ENCODE results near the gene MAP2K7. TPM values are rescaled to one million over a fixed set of nuclear protein-coding genes. Genes with fewer than 3 reads are reported as not detected.
A peak's percentile ranks its signal among the peaks of the same experiment; 100 is the strongest.

The MAP2K7 gene
- total RNA-seq, 1 experiment from 2014 or later: 46.1 TPM

DNA sequence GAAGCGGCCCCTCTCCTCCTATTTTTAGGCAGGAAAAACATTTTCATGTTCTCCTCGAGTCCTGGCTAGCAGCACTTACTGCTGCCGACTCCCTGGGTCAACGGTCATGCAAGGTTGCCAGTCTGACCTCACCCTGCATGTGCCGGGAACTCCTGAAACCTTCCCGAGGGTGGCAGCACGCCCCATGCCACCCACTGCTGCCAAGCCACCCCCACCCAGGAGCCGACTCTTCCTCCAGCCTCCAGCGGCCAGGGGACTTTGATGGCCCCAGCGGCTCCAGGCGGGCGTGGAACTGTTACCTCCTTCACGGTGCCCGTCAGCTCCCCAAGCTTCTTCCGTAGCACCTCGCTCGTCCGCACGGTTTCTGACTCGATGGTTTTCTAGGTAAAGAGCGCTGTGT is 31.1 kb downstream of the MAP2K7 start:
- Histone ChIP-seq H3K9me3 (ENCODE audit: low read depth, low read length, poor library complexity, severe bottlenecking) (no peaks in the 10 kb centered on the region), H3K27ac (ENCODE audit: low read depth, low read length, poor library complexity, severe bottlenecking) (no peak overlapping the region), H3K27me3 (replicated peaks; ENCODE audit: insufficient read depth, low read depth, low read length, poor library complexity) (no peaks in the 10 kb centered on the region), H3K4me3 (ENCODE audit: low read depth, low read length, poor library complexity, severe bottlenecking) (no peak overlapping the region), H3K36me3 (ENCODE audit: insufficient read depth, low read length, poor library complexity, severe bottlenecking) (peaks cover 83% of the 10 kb centered on the region), H3K4me1 (ENCODE audit: insufficient read depth, low read length, poor library complexity, severe bottlenecking) (no peaks in the 10 kb centered on the region)
- BruUV-seq (replicated peaks): no TSS peak
- CTCF ChIA-PET: no interaction called here
- no peak for DNase-seq (ENCODE audit: low spot score)
- TF ChIP-seq CTCF (conservative IDR thresholded peaks at IDR 0.05; ENCODE audit: low read depth, low read length) (no peak), EZH2 (IDR thresholded peaks at IDR 0.05; ENCODE audit: borderline replicate concordance, low read depth, low read length, poor library complexity, severe bottlenecking) (no peak)
- intact Hi-C loops (cut with micrococcal nuclease; ENCODE audit: unreplicated experiment): no loop called here
- POLR2A ChIA-PET (ENCODE audit: low non-redundant PET): no interaction called here

- Histone ChIP-seq H3K9me3 (ENCODE audit: low read depth, low read length, poor library complexity, severe bottlenecking) (no peaks in the 10 kb centered on the region), H3K27ac (ENCODE audit: low read depth, low read length, poor library complexity, severe bottlenecking) (no peak overlapping the region), H3K4me1 (ENCODE audit: insufficient read depth, low read length, poor library complexity, severe bottlenecking) (peaks cover 3% of the 10 kb centered on the region), H3K4me3 (ENCODE audit: low read depth, low read length, poor library complexity, severe bottlenecking) (no peak overlapping the region), H3K27me3 (replicated peaks; ENCODE audit: insufficient read depth, low read depth, low read length, poor library complexity) (no peaks in the 10 kb centered on the region), H3K36me3 (ENCODE audit: insufficient read depth, low read length, poor library complexity, severe bottlenecking) (peaks cover 41% of the 10 kb centered on the region)
- ChIA-PET POLR2A (ENCODE audit: low non-redundant PET) (no interaction called here), CTCF (no interaction called here)
- intact Hi-C loops (cut with micrococcal nuclease; ENCODE audit: unreplicated experiment): loop anchor here (5.0 kb wide), 1 partner anchor 61 kb away; no protein-coding TSS in a partner anchor
- BruUV-seq (replicated peaks): no TSS peak
- no peak for TF ChIP-seq EZH2 (IDR thresholded peaks at IDR 0.05; ENCODE audit: borderline replicate concordance, low read depth, low read length, poor library complexity, severe bottlenecking)
- TF ChIP-seq CTCF (conservative IDR thresholded peaks at IDR 0.05; ENCODE audit: low read depth, low read length): no peak
- no peak for DNase-seq (ENCODE audit: low spot score)
Measured at GRCh38 chr19:7940841-7941240, 37.2 kb downstream of the MAP2K7 start.

GRCh38 chr19:7941895-7942596 is 38.4 kb downstream of the MAP2K7 start:
- POLR2A ChIA-PET (ENCODE audit: low non-redundant PET): no interaction called here
- TSS peak; percentile 36 for BruUV-seq (replicated peaks)

More at GRCh38 chr19:7941895-7942596, 38.4 kb downstream of the MAP2K7 start:
- Histone ChIP-seq H3K27me3 (replicated peaks; ENCODE audit: insufficient read depth, low read depth, low read length, poor library complexity) (no peaks in the 10 kb centered on the region), H3K4me1 (ENCODE audit: insufficient read depth, low read length, poor library complexity, severe bottlenecking) (peaks cover 3% of the 10 kb centered on the region), H3K4me3 (ENCODE audit: low read depth, low read length, poor library complexity, severe bottlenecking) (peak overlapping the region; percentile 94), H3K36me3 (ENCODE audit: insufficient read depth, low read length, poor library complexity, severe bottlenecking) (peaks cover 32% of the 10 kb centered on the region), H3K9me3 (ENCODE audit: low read depth, low read length, poor library complexity, severe bottlenecking) (no peaks in the 10 kb centered on the region), H3K27ac (ENCODE audit: low read depth, low read length, poor library complexity, severe bottlenecking) (peak overlapping the region; percentile 99)
- intact Hi-C loops (cut with micrococcal nuclease; ENCODE audit: unreplicated experiment): loop anchor here (5.0 kb wide), 1 partner anchor 60 kb away; no protein-coding TSS in a partner anchor
- DNase-seq (ENCODE audit: low spot score): no peak
- TF ChIP-seq EZH2 (IDR thresholded peaks at IDR 0.05; ENCODE audit: borderline replicate concordance, low read depth, low read length, poor library complexity, severe bottlenecking): no peak
- no peak for TF ChIP-seq CTCF (conservative IDR thresholded peaks at IDR 0.05; ENCODE audit: low read depth, low read length)
- CTCF ChIA-PET: interaction anchor here (0.6 kb wide), 1 partner anchor 24 kb away, joined by 3 read pairs; no protein-coding TSS in a partner anchor
